C4-2B (cell line): ENCODE data around the gene CDKAL1.

Experiments used
- CTCF ChIP-seq: fragments of 450-650 bp; conservative IDR thresholded peaks from 2 replicates; pipeline ENCODE4 v1.5.1; 2017; ENCODE audit warnings: mild to moderate bottlenecking
- ZFX ChIP-seq: fragments of 450-650 bp; IDR thresholded peaks from 2 replicates; pipeline ENCODE4 v1.6.1; 2017

- TF ChIP-seq CTCF (no peak), ZFX (no peak)
Measured at GRCh38 chr6:21102624-21103023, 568.4 kb downstream of the CDKAL1 start.
